GM18519 (cell line): ENCODE measurements around the gene S100A5.
"Not testable (repeated sequence)": the region's sequence is repeated elsewhere in the genome, so short reads cannot be mapped to it uniquely, and the experiment has no call there.

ENCODE experiments used
- ATAC-seq: cut with Tn5 transposase; IDR thresholded peaks from one replicate; pipeline ENCODE4 v1.9.1; 2021; ENCODE audit warnings: mild to moderate bottlenecking, moderate library complexity; ENCODE audit not compliant: unreplicated experiment, low FRiP score

S100A5 gene

GRCh38 chr1:153540394-153541361 is at the start of gene S100A5:
Gene S100A5 (minus strand): TSS chr1:153540934. CDS start chr1:153540191, 743 bp downstream.
- ATAC-seq = no peak

GRCh38 chr1:153588482-153588881 is 47.7 kb upstream of the S100A5 start:
- no peak for ATAC-seq

- not testable (repeated sequence) for ATAC-seq
Observed at GRCh38 chr1:153588033-153588432, 47.3 kb upstream of the S100A5 start.

GRCh38 chr1:153587314-153587713 is 46.6 kb upstream of the S100A5 start:
- no peak for ATAC-seq

GRCh38 chr1:153586347-153586746 is 45.6 kb upstream of the S100A5 start:
- ATAC-seq = no peak

- ATAC-seq = no peak
Observed at GRCh38 chr1:153585006-153585405, 44.3 kb upstream of the S100A5 start.

GRCh38 chr1:153583976-153584375 is 43.2 kb upstream of the S100A5 start:
- no peak for ATAC-seq

- ATAC-seq = not testable (repeated sequence)
Observed at GRCh38 chr1:153583514-153583913, 42.8 kb upstream of the S100A5 start.

- ATAC-seq = not testable (repeated sequence)
Observed at GRCh38 chr1:153582836-153583235, 42.1 kb upstream of the S100A5 start.

- no peak for ATAC-seq
Observed at GRCh38 chr1:153578936-153579335, 38.2 kb upstream of the S100A5 start.

- ATAC-seq = no peak
Observed at GRCh38 chr1:153578490-153578889, 37.8 kb upstream of the S100A5 start.

GRCh38 chr1:153577624-153578051 is 36.9 kb upstream of the S100A5 start:
- ATAC-seq = no peak

GRCh38 chr1:153577138-153577537 is 36.4 kb upstream of the S100A5 start:
- ATAC-seq = no peak

- ATAC-seq = not testable (repeated sequence)
Observed at GRCh38 chr1:153575497-153575896, 34.8 kb upstream of the S100A5 start.

- not testable (repeated sequence) for ATAC-seq
Observed at GRCh38 chr1:153575081-153575491, 34.4 kb upstream of the S100A5 start.

GRCh38 chr1:153573351-153573750 is 32.6 kb upstream of the S100A5 start:
- ATAC-seq = no peak

GRCh38 chr1:153572569-153573015 is 31.9 kb upstream of the S100A5 start:
- ATAC-seq = no peak

GRCh38 chr1:153571706-153572105 is 31.0 kb upstream of the S100A5 start:
- ATAC-seq = no peak

GRCh38 chr1:153570874-153571273 is 30.1 kb upstream of the S100A5 start:
- ATAC-seq = no peak

GRCh38 chr1:153569465-153569864 is 28.7 kb upstream of the S100A5 start:
- no peak for ATAC-seq

- no peak for ATAC-seq
Observed at GRCh38 chr1:153568367-153569099, 27.8 kb upstream of the S100A5 start.
